Measurements from ENCODE around the gene AIFM3. TPM values are rescaled to one million over a fixed set of nuclear protein-coding genes. Genes with fewer than 3 reads are reported as not detected.
A peak's percentile ranks its signal among the peaks of the same experiment; 100 is the strongest.
"Not testable (repeated sequence)": the region's sequence is repeated elsewhere in the genome, so short reads cannot be mapped to it uniquely, and the experiment has no call there.

AIFM3 gene
- total RNA-seq, 2 donors from 2014 or later = 76.9 to 156 TPM

DNA sequence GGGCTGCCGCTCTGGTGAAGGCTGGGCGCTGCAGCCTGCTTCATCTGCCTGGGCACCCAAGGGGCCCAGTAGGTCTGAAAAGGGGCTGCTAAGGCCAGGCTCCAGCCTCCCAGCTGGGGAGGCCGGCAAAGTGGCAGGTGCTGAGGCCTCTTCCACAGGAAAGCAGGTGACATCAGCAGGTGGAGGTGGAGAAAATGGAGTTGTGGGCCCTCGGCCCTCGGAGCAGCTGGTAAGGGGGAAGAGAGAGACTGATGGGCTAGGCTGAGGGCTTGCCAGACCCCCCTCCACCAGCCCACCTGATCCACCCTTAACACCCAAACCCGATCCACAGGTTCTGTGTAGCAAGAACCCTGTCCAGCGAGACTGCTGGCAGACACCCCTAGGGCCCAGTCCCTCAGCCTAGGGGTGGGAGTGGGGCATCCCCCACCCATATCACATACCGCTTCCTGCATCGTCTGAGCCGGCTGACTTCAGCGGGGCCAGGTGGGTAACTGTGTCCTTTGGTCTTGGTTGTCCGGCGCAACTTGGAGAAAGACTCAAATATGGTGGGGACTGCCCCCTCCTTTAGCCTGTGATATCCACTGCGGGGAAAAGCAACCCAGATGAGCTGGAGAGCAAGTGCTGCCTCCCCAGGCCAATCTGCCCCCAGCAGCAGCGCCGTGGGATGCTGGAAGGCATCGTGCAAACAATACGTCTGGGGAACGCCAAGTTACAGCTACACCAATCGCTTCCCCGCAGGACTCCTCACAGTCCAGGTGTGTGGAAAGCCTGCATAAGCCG is 33.3 kb downstream of the AIFM3 start:
- TF ChIP-seq, protein P1, sequence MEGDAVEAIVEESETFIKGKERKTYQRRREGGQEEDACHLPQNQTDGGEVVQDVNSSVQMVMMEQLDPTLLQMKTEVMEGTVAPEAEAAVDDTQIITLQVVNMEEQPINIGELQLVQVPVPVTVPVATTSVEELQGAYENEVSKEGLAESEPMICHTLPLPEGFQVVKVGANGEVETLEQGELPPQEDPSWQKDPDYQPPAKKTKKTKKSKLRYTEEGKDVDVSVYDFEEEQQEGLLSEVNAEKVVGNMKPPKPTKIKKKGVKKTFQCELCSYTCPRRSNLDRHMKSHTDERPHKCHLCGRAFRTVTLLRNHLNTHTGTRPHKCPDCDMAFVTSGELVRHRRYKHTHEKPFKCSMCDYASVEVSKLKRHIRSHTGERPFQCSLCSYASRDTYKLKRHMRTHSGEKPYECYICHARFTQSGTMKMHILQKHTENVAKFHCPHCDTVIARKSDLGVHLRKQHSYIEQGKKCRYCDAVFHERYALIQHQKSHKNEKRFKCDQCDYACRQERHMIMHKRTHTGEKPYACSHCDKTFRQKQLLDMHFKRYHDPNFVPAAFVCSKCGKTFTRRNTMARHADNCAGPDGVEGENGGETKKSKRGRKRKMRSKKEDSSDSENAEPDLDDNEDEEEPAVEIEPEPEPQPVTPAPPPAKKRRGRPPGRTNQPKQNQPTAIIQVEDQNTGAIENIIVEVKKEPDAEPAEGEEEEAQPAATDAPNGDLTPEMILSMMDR (IDR thresholded peaks at IDR 0.05) = no peak
- Histone ChIP-seq H3K9me3 (no peaks in the 10 kb centered on the region), H3K36me3 (peaks cover 12% of the 10 kb centered on the region), H3K9ac (ENCODE audit: low read depth in 2 of 2, low read length in 2 of 2) (peak overlapping the region; percentile 76 to 93), H3K4me3 (peak overlapping the region; percentile 68), H3K4me1 (peaks cover 20% of the 10 kb centered on the region), H3K27ac (no peak overlapping the region), H3K27me3 (no peaks in the 10 kb centered on the region)
- DNase-seq = no peak
- intact Hi-C loops (cut with DNase I) = no loop called here

DNA sequence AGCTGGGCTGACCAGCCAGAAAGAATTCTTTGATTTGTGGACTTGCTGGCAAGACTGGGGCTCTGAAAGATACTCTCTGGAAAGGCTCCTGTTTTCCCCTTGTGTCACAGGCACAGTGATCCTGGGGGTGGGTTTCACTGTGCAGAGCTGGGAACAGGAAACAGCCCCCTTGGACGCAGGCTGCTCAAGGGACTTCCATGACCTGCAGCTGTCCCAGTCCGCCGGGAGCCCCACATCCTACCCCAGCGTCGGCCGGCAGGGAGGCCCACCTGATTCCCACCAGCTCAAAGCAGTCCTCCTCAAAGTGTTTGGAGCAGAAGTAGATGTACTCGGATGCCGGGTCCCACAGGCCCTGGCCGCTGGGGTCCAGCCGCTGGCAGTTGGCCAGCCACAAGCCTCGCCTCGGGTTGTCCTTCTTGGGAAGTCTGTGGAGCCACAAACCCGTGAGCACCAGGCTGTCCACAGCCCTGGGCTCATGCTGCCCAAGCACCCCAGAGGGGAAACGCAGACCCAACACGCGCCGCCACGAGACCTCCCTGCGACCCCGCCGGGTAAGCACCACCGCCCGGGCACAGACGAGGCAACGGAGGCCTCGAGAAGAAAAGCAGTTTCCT is 34.0 kb downstream of the AIFM3 start:
- peak overlapping the region; percentile 68 for H3K4me3 ChIP-seq
- H3K9ac ChIP-seq (ENCODE audit: low read depth in 2 of 2, low read length in 2 of 2) = peak overlapping the region; percentile 76 to 93
- TF ChIP-seq, protein P1 (IDR thresholded peaks at IDR 0.05) = no peak
- intact Hi-C loops (cut with DNase I) = no loop called here
- peaks cover 12% of the 10 kb centered on the region for H3K36me3 ChIP-seq
- H3K9me3 ChIP-seq = no peaks in the 10 kb centered on the region
- peak overlapping the region; percentile 99 for H3K27ac ChIP-seq
- peaks cover 20% of the 10 kb centered on the region for H3K4me1 ChIP-seq
- no peaks in the 10 kb centered on the region for H3K27me3 ChIP-seq
- no peak for DNase-seq

DNA sequence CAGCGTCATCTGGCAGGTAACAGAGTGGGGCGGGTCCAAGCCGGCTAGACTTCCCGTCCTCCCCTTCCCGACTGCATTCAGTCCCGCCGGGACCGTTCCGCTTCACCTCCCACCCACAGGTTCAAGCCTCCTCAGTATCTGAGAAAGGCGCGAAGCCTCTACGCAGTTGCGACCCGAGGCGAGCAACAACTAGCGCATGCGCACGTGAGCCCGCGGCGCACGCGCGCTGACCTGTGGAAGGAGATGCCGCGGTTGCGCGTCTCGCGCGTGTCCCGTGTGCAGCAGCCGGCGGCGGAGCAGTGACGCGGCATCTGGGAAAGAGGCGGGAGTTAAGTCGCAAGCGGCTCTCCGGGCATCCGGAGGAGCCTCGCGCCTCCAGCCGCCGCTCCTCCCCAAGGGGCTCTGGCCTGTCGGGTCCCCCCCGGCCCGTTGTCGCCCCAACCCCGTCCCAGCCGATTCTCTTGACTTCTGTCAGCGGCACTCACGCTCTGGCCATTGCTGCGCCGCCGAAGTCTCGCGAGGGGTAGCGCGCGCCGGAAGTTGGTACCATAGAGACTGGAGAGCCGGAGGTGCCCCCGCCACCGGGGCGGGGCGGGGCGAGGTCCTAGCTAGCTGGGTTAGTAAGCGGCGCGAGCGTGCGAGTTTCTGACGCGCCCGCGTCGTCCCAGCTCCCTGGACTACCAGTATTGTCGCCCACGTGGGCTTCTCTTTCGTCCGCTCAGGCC is 34.7 kb downstream of the AIFM3 start, which contains the start of gene THAP7:
Gene THAP7 (minus strand): TSS at position 518 of the 725 bp plus-strand sequence. CDS start 207 bp downstream, at position 311.
- H3K36me3 ChIP-seq = peaks cover 12% of the 10 kb centered on the region
- no peaks in the 10 kb centered on the region for H3K9me3 ChIP-seq
- H3K4me3 ChIP-seq = peak within 1 kb of the TSS; percentile 68
- peaks cover 20% of the 10 kb centered on the region for H3K4me1 ChIP-seq
- peak; percentile 96 for DNase-seq
- intact Hi-C loops (cut with DNase I) = no loop called here
- no peaks in the 10 kb centered on the region for H3K27me3 ChIP-seq
- H3K9ac ChIP-seq (ENCODE audit: low read depth in 2 of 2, low read length in 2 of 2) = peak within 1 kb of the TSS; percentile 76 to 93
- TF ChIP-seq, protein P1 (IDR thresholded peaks at IDR 0.05) = no peak
- H3K27ac ChIP-seq = peak within 1 kb of the TSS; percentile 99

- intact Hi-C loops (cut with DNase I) = no loop called here
- Histone ChIP-seq H3K9me3 (no peaks in the 10 kb centered on the region), H3K4me3 (no peak overlapping the region), H3K4me1 (peaks cover 20% of the 10 kb centered on the region), H3K9ac (ENCODE audit: low read depth in 2 of 2, low read length in 2 of 2) (peak overlapping the region in 1 of 2 donors; percentile 67), H3K27me3 (no peaks in the 10 kb centered on the region), H3K27ac (peak overlapping the region; percentile 4), H3K36me3 (peaks cover 12% of the 10 kb centered on the region)
- DNase-seq = peak; percentile 55
- TF ChIP-seq, protein P1 (IDR thresholded peaks at IDR 0.05) = no peak
These were observed 36.7 kb downstream of the AIFM3 start for GRCh38 chr22:21003782-21004181.

GRCh38 chr22:21009208-21009607 is 42.2 kb downstream of the AIFM3 start:
- H3K9me3 ChIP-seq; H3K4me3 ChIP-seq; DNase-seq; H3K36me3 ChIP-seq; H3K9ac ChIP-seq (ENCODE audit: low read depth in 2 of 2, low read length in 2 of 2); H3K4me1 ChIP-seq; H3K27ac ChIP-seq; H3K27me3 ChIP-seq; intact Hi-C loops (cut with DNase I): not testable (repeated sequence)
